GM12872 (cell line): ENCODE results near the gene FGD4.

Experiments
- CTCF ChIP-seq: IDR thresholded peaks from 3 replicates; pipeline ENCODE4 v1.5.1; 2011; ENCODE audit warnings: low read depth, mild to moderate bottlenecking, low read length, moderate library complexity; ENCODE audit not compliant: insufficient read depth

Gene FGD4

GRCh38 chr12:32651151-32651955 lies 252.0 kb downstream of the FGD4 start:
- no peak for TF ChIP-seq CTCF

- no peak for TF ChIP-seq CTCF
These were observed 252.5 kb downstream of the FGD4 start for GRCh38 chr12:32651956-32652210.

GRCh38 chr12:32659908-32660440 lies 260.6 kb downstream of the FGD4 start:
- TF ChIP-seq CTCF = no peak

DNA sequence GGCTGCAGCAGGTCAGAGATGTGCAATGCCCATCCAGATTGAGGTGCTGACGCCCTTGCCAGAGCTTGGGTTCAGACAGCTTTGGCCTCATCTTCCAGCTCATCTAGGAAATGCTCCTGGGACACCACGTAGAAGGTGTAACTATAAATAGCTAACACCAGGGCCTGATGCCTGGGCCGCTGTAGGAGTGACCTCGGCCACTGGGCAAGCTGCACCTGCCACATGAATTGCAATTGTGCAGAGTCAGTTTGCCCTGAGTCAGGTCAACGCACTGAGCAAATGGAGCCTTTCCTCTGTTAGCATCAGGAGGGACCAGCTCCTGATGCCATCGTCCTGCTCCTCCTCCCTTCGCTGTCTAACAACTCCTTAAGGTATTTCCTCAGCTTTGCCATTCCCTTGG lies 262.3 kb downstream of the FGD4 start:
- no peak for TF ChIP-seq CTCF

DNA sequence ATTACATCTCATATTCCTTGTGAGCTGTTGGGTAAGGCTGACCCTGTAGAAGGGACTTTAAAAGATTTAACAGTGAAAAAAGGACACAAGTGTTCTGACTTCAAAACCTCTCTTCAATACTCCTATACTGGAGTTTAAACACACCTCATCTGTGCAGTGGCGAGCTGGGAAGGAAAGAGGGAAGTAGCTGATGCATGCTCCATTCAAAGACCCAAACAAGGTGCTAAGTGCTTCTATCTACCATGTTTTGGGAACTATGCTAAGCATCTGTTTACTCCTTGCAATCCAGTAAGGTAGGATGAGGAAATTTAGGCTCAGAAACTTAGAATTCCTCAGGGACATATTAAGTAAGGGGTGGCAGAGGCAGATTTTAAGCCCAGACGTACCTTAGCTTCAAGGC lies 263.3 kb downstream of the FGD4 start:
- TF ChIP-seq CTCF = no peak

DNA sequence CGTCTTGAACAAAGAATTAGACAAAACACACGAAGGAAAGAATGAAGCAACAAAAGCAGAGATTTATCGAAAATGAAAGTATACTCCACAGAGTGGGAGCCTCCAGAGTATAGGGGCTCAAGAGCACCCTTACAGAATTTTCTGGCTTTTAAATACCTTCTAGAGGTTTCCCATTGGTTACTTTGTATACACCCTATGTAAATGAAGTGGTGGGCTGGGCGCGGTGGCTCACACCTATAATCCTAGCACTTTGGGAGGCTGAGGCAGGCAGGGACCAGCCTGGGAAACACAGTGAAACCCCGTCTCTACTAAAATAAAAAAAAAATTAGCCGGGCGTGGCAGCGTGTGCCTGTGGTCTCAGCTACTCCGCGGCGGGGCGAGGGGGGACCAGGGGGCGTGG lies 266.7 kb downstream of the FGD4 start:
- no peak for TF ChIP-seq CTCF

DNA sequence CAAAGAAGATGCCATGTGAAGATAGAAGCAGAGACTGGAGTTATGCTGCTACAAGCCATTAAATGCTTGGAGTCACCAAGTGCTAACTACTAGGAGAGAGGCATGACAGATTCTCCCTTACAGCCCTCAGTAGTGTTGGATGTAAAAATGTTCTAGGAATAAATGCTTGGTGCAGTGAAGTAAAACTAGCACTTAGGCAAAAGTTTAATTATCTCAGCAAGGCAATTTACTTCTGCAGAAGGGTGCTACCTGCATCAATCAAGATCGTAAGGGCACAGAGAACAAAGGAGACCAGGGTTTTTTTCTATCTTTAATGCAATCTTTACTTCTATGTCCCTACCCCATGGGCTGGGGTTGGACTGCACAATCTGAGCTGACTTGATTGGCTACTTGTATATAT lies 270.2 kb downstream of the FGD4 start:
- no peak for TF ChIP-seq CTCF
